Endothelial cell of umbilical vein (primary cell): ENCODE results near the gene NOS2. TPM values are rescaled to one million over a fixed set of nuclear protein-coding genes. Genes with fewer than 3 reads are reported as not detected.

Experiments used
- BruUV-seq: library from RNA; stranded (reverse); fragments of 400-500 nt; replicated peaks from 2 replicates; lab custom pipeline; 2021; lab: Mats Ljungman, UMichigan
- CTCF ChIA-PET: fragments of 300-600, 350-600 bp; sonication (Branson Sonifier 250); formaldehyde crosslinking; loops from one replicate; lab custom pipeline; 2021; ENCODE audit warnings: antibody characterized with exemption, inconsistent platforms; lab: Charles Lee
- POLR2A ChIA-PET: fragments of 300-600, 350-600 bp; sonication (Branson Sonifier 250); formaldehyde crosslinking; loops from one replicate; lab custom pipeline; 2021; ENCODE audit warnings: antibody characterized with exemption, inconsistent platforms; lab: Charles Lee
- DNase-seq: peaks from one replicate; pipeline ENCODE4 v3.0.0-alpha.2; 2011; ENCODE audit warnings: low read depth, low spot score
- FAIRE-seq: peaks from 2 replicates; lab custom pipeline; 2011; peaks lifted over from hg19 to GRCh38; lab: Jason Lieb, UNC
- H2AFZ ChIP-seq: 2 replicates; pipeline ENCODE4 v1.6.0; 2012; ENCODE audit warnings: low read depth, low read length, control low read depth, inconsistent platforms
- H3K27ac ChIP-seq: 2 replicates; pipeline ENCODE4 v1.5.1; 2011; ENCODE audit warnings: low read depth, mild to moderate bottlenecking, control low read depth, low read length, moderate library complexity; ENCODE audit not compliant: insufficient read depth
- H3K27me3 ChIP-seq, 2 experiments: 2 replicates each; pipeline versions ENCODE4 v1.6.0 to v1.6.1; 2011; ENCODE audit warnings: low read length in 2 of 2, mixed read lengths in 1 of 2; ENCODE audit not compliant: control insufficient read depth in 2 of 2, insufficient read depth in 2 of 2
- H3K36me3 ChIP-seq, 2 experiments: 2 replicates in 1 of 2; 3 replicates in 1 of 2; pipeline ENCODE4 v1.5.1; 2011; ENCODE audit warnings: low read length in 2 of 2, mild to moderate bottlenecking in 1 of 2, moderate library complexity in 1 of 2; ENCODE audit not compliant: control insufficient read depth in 2 of 2, insufficient read depth in 2 of 2; ENCODE audit errors: extremely low read depth in 1 of 2
- H3K4me1 ChIP-seq: 3 replicates; pipeline ENCODE4 v1.5.1; 2011; ENCODE audit warnings: mild to moderate bottlenecking, low read length; ENCODE audit not compliant: control insufficient read depth, insufficient read depth; ENCODE audit errors: extremely low read depth
- H3K4me2 ChIP-seq: 2 replicates; pipeline ENCODE4 v1.6.1; 2011; ENCODE audit warnings: low read length, control low read depth, mixed read lengths; ENCODE audit not compliant: insufficient read depth
- H3K4me3 ChIP-seq, 3 experiments: fragments of 200-600 bp in 1 of 3; sonication (generic), shearing (Covaris generic) in 1 of 3; replicated peaks in 1 of 3; 2 replicates each; pipeline ENCODE4 v1.5.1; 2011 to 2016; ENCODE audit warnings: control low read depth in 3 of 3, low read length in 3 of 3, mild to moderate bottlenecking in 2 of 3, inconsistent platforms in 1 of 3, low read depth in 1 of 3, moderate library complexity in 1 of 3; ENCODE audit not compliant: insufficient read depth in 1 of 3
- H3K79me2 ChIP-seq: 2 replicates; pipeline ENCODE4 v1.6.0; 2012; ENCODE audit warnings: low read length, inconsistent platforms; ENCODE audit not compliant: control insufficient read depth, insufficient read depth
- H3K9ac ChIP-seq: replicated peaks from 2 replicates; pipeline ENCODE3; 2011; ENCODE audit warnings: low read length, control low read depth; ENCODE audit not compliant: insufficient read depth; ENCODE audit errors: extremely low read depth
- H3K9me1 ChIP-seq: replicated peaks from 3 replicates; pipeline ENCODE4 v1.6.0; 2011; ENCODE audit warnings: mild to moderate bottlenecking, low read length; ENCODE audit not compliant: control insufficient read depth, insufficient read depth; ENCODE audit errors: extremely low read depth
- H3K9me3 ChIP-seq: replicated peaks from 2 replicates; pipeline ENCODE4 v1.5.1; 2012; ENCODE audit warnings: low read length, inconsistent platforms; ENCODE audit not compliant: control insufficient read depth, insufficient read depth
- H4K20me1 ChIP-seq: replicated peaks from 2 replicates; pipeline ENCODE3; 2011; ENCODE audit warnings: mild to moderate bottlenecking, low read length; ENCODE audit not compliant: control insufficient read depth, insufficient read depth; ENCODE audit errors: extremely low read depth
- CTCF ChIP-seq, 2 donors: IDR thresholded peaks; 1 replicate in 1 of 2; 2 replicates in 1 of 2; pipeline ENCODE4 v1.5.1; 2011; ENCODE audit warnings: low read length in 2 of 2, mild to moderate bottlenecking in 2 of 2, moderate library complexity in 2 of 2, control low read depth in 1 of 2, inconsistent platforms in 1 of 2, low read depth in 1 of 2; ENCODE audit not compliant: insufficient read depth in 1 of 2; ENCODE audit errors: extremely low read depth in 1 of 2
- FOS ChIP-seq: IDR thresholded peaks from 2 replicates; pipeline ENCODE4 v1.6.1; 2011; ENCODE audit warnings: mild to moderate bottlenecking, low read length, moderate library complexity, borderline replicate concordance; ENCODE audit not compliant: insufficient read depth
- GATA2 ChIP-seq: IDR thresholded peaks from 2 replicates; pipeline ENCODE4 v1.7.0; 2011; ENCODE audit warnings: low read depth, mild to moderate bottlenecking, moderate library complexity, mixed read lengths, low read length; ENCODE audit not compliant: insufficient read length, insufficient read depth
- MAX ChIP-seq: IDR thresholded peaks from 2 replicates; pipeline ENCODE4 v1.6.1; 2011; ENCODE audit not compliant: insufficient read depth, insufficient read length
- MYC ChIP-seq: IDR thresholded peaks from one replicate; pipeline ENCODE4 v1.6.1; 2011; ENCODE audit warnings: mild to moderate bottlenecking, low read depth, low read length
- POLR2A ChIP-seq: IDR thresholded peaks from 2 replicates; pipeline ENCODE4 v1.6.1; 2012; ENCODE audit warnings: low read depth, mild to moderate bottlenecking, control low read depth, low read length
- dilution Hi-C: fragments of 300-500 bp; cut with MboI; formaldehyde crosslinking; loops from one replicate; pipeline ENCODE4 v1.15.0; 2019; ENCODE audit warnings: low sequenced_read_pairs; ENCODE audit not compliant: extremely low pct_ligation_motif_present
- intact Hi-C: fragments of 100-400 bp; cut with micrococcal nuclease; formaldehyde crosslinking; loops from one replicate; pipeline ENCODE4 v1.10.0; 2022
- polyA plus RNA-seq, 4 experiments: library from polyadenylated mRNA; depleted of rRNA in 3 of 4; stranded (reverse) in 3 of 4; unstranded in 1 of 4; fragments of >200 nt; gene quantifications; 2 replicates each; pipeline versions ENCODE4 v1.2.1 to v1.2.3, GENCODE V29; 2011 to 2012; ENCODE audit warnings: missing spikeins in 1 of 4
- total RNA-seq: library from RNA; stranded (reverse); gene quantifications from 2 replicates; pipeline ENCODE4 v1.2.3, GENCODE V29; 2021

The NOS2 gene
- total and polyA plus RNA-seq, 2 donors (not counting 3 experiments of a cell fraction or from before 2014, with no cell fraction given), result 0.01 TPM; not detected in 1

- FAIRE-seq (no peak), DNase-seq (no peak)
- Histone ChIP-seq H3K27ac (no peak overlapping the region), H3K4me1 (no peaks in the 10 kb centered on the region), H3K36me3 (no peaks in the 10 kb centered on the region), H3K79me2 (no peaks in the 10 kb centered on the region), H3K4me3 (no peak overlapping the region), H3K9me1 (no peaks in the 10 kb centered on the region), H2AFZ (no peak overlapping the region), H3K4me2 (no peak overlapping the region), H3K9ac (no peak overlapping the region), H4K20me1 (no peaks in the 10 kb centered on the region), H3K9me3 (no peaks in the 10 kb centered on the region), H3K27me3 (no peaks in the 10 kb centered on the region)
- no TSS peak for BruUV-seq
- CTCF ChIA-PET, result interaction anchor here (0.7 to 8.3 kb wide), 22 partner anchors 10 to 587 kb away, joined by 3 to 286 read pairs (median 5); partner anchors contain the start of genes LYRM9 and TNFAIP1
- TF ChIP-seq FOS (no peak), MAX (no peak), GATA2 (no peak), MYC (no peak), POLR2A (no peak), CTCF (IDR thresholded peaks at IDR 0.05; ENCODE audit: extremely low read depth in 1 of 2, insufficient read depth in 1 of 2, low read depth in 1 of 2, low read length in 2 of 2) (no peak)
- dilution Hi-C loops (no loop called here), intact Hi-C loops (no loop called here)
- POLR2A ChIA-PET, result no interaction called here
Measured at GRCh38 chr17:27759528-27759927, 40.8 kb downstream of the NOS2 start.
